Upper lobe of right lung (tissue), 1 donor: ENCODE results near the gene DNAH3. TPM values are rescaled to one million over a fixed set of nuclear protein-coding genes. Genes with fewer than 3 reads are reported as not detected.
"Not testable (repeated sequence)": the region's sequence is repeated elsewhere in the genome, so short reads cannot be mapped to it uniquely, and the experiment has no call there.

ENCODE experiments used
- ATAC-seq: fragments of 200-7000 bp; cut with Tn5 transposase; one replicate; pipeline ENCODE4 v1.9.1; 2020; ENCODE audit warnings: mild to moderate bottlenecking, moderate library complexity
- DNase-seq: peaks from one replicate; pipeline ENCODE4 v3.0.0-alpha.2; 2020
- H3K27ac ChIP-seq: fragments of 200-600 bp; one replicate; pipeline ENCODE4 v1.8.0; 2022
- H3K27me3 ChIP-seq: fragments of 200-600 bp; one replicate; pipeline ENCODE4 v1.8.0; 2022; ENCODE audit warnings: mild to moderate bottlenecking
- H3K36me3 ChIP-seq: fragments of 200-600 bp; one replicate; pipeline ENCODE4 v1.8.0; 2022
- H3K4me1 ChIP-seq: fragments of 200-600 bp; one replicate; pipeline ENCODE4 v1.8.0; 2022
- H3K4me3 ChIP-seq: fragments of 200-600 bp; one replicate; pipeline ENCODE4 v1.8.0; 2022; ENCODE audit warnings: mild to moderate bottlenecking
- H3K9me3 ChIP-seq: fragments of 200-600 bp; one replicate; pipeline ENCODE4 v1.8.0; 2022
- intact Hi-C: fragments of 100-400 bp; cut with DNase I; formaldehyde crosslinking; loops from one replicate; pipeline ENCODE4 v1.11.0; 2022
- total RNA-seq: library from RNA; stranded (reverse); fragmentation: NEBNext Ultra II Directional; extraction: Animal tissue kit (Norgen Biotek cat#: 25700); gene quantifications from one replicate; pipeline ENCODE4 v1.2.1, GENCODE V29; 2021
- TF ChIP-seq, protein P1 (sequence below): fragments of 200-600 bp; IDR thresholded peaks from one replicate; pipeline ENCODE4 v1.8.0; 2022; ENCODE audit warnings: antibody characterized with exemption
- donor health status: DM: no; HTN: yes; CAD: no; lungs with severe emphysema.

Gene DNAH3
- total RNA-seq, 1 donor from 2014 or later = 0.06 TPM

DNA sequence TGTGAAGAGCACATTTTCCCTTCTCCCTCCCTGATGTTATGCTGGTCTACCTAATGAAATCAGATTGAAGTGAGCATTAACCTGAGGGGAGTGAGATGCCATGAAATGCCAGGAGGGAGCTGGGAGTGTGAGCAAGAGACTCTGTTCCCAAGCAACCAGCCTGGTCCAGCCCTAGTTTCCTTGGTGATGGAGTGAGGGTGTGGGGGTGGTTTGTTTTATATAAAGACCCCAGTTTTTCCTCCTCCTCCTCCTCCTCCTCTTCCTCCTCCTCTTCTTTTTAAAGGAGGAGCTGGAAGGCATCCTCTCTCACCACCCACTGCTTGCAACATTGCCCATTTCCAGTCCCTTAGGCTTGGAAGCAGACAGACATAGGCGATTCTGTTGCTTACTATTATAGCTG lies 97.1 kb downstream of the DNAH3 start:
- Histone ChIP-seq H3K27me3 (no peaks in the 10 kb centered on the region), H3K4me3 (no peak overlapping the region), H3K36me3 (no peaks in the 10 kb centered on the region), H3K27ac (no peak overlapping the region), H3K4me1 (no peaks in the 10 kb centered on the region), H3K9me3 (no peaks in the 10 kb centered on the region)
- DNase-seq = no peak
- ATAC-seq = no peak
- TF ChIP-seq, protein P1, sequence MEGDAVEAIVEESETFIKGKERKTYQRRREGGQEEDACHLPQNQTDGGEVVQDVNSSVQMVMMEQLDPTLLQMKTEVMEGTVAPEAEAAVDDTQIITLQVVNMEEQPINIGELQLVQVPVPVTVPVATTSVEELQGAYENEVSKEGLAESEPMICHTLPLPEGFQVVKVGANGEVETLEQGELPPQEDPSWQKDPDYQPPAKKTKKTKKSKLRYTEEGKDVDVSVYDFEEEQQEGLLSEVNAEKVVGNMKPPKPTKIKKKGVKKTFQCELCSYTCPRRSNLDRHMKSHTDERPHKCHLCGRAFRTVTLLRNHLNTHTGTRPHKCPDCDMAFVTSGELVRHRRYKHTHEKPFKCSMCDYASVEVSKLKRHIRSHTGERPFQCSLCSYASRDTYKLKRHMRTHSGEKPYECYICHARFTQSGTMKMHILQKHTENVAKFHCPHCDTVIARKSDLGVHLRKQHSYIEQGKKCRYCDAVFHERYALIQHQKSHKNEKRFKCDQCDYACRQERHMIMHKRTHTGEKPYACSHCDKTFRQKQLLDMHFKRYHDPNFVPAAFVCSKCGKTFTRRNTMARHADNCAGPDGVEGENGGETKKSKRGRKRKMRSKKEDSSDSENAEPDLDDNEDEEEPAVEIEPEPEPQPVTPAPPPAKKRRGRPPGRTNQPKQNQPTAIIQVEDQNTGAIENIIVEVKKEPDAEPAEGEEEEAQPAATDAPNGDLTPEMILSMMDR = no peak
- intact Hi-C loops = no loop called here

DNA sequence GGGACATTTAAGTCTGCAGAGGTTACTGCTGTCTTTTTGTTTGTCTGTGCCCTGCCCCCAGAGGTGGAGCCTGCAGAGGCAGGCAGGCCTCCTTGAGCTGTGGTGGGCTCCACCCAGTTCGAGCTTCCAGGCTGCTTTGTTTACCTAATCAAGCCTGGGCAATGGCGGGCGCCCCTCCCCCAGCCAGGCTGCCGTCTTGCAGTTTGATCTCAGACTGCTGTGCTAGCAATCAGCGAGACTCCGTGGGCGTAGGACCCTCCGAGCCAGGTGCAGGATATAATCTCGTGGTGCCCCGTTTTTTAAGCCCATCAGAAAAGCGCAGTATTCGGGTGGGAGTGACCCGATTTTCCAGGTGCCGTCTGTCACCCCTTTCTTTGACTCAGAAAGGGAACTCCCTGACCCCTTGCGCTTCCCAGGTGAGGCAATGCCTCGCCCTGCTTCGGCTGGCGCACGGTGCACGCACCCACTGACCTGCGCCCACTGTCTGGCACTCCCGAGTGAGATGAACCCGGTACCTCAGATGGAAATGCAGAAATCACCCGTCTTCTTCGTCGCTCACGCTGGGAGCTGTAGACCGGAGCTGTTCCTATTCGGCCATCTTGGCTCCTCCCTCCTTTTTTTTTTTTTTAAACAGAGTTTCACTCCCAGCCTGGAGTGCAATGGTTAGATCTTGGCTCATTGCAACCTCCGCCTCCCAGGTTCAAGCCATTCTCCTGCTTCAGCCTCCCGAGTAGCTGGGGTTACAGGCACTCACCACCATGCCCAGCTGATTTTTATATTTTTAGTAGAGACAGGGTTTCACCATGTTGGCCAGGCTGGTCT lies 102.3 kb downstream of the DNAH3 start:
- intact Hi-C loops, H3K9me3 ChIP-seq, H3K4me3 ChIP-seq, H3K27me3 ChIP-seq, H3K27ac ChIP-seq, ATAC-seq, H3K4me1 ChIP-seq, DNase-seq, H3K36me3 ChIP-seq: not testable (repeated sequence)

DNA sequence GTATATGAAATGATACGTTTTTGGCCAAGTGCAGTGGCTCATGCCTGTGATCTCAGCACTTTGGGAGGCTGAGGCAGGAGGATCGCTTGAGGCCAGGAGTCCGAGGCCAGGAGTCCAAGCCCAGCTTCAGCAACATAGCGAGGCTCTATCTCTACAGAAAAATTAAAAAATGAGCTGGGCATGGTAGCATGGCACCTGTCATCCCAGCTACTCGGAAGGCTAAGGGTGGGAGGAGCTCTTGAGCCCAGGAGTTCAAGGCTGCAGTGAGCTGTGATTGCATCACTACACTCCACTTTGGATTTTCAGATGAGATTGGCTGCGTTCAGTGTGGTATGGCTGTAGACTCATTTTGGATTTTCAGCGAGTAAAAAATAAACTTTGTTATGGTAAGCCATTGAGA lies 112.4 kb downstream of the DNAH3 start:
- DNase-seq (no peak), ATAC-seq (no peak)
- H3K36me3 ChIP-seq = no peaks in the 10 kb centered on the region
- H3K27ac ChIP-seq = no peak overlapping the region
- TF ChIP-seq, protein P1 = no peak
- H3K27me3 ChIP-seq = no peaks in the 10 kb centered on the region
- no peak overlapping the region for H3K4me3 ChIP-seq
- H3K9me3 ChIP-seq = no peaks in the 10 kb centered on the region
- no peaks in the 10 kb centered on the region for H3K4me1 ChIP-seq
- intact Hi-C loops = no loop called here

DNA sequence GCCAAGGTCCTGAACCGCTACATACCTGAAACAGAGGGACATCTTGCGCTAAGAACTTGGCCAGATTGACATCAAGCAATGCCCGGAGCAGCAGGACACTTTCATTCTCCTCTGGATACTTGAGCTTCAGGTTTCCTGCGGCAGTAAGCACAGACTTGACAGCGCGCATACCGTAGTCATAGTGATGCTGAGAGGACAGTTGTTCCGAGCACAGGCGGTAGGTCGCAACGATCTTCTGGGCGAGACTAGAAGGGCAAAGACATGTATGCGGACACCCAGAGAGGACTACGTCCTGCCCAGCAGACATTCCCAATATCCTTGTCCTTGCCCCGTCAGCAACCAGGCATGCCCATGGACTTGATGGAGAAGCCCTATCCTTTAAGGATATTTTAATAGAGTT lies 112.9 kb downstream of the DNAH3 start:
- no peak for ATAC-seq
- intact Hi-C loops = no loop called here
- Histone ChIP-seq H3K27ac (no peak overlapping the region), H3K4me3 (no peak overlapping the region), H3K4me1 (no peaks in the 10 kb centered on the region), H3K27me3 (no peaks in the 10 kb centered on the region), H3K9me3 (no peaks in the 10 kb centered on the region), H3K36me3 (no peaks in the 10 kb centered on the region)
- TF ChIP-seq, protein P1 = no peak
- no peak for DNase-seq

DNA sequence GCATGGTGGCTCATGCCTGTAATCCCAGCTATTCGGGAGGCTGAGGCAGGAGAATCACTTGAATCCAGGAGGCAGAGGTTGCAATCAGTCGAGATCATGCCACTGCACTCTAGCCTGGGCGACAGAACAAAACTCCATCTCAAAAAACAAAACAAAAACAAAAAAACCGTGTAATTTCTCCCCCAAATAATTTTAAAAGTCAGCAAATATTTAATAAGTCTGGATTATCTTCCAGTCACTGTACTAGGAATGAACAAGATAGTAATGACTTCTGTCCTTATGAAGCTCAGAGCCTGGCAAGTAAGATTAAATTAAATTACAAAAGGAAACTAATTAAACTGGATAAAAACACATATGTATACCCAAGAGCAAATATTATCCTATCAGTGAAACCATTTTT lies 113.5 kb downstream of the DNAH3 start:
- Histone ChIP-seq H3K27ac (no peak overlapping the region), H3K36me3 (no peaks in the 10 kb centered on the region), H3K27me3 (no peaks in the 10 kb centered on the region), H3K4me1 (no peaks in the 10 kb centered on the region), H3K4me3 (no peak overlapping the region), H3K9me3 (no peaks in the 10 kb centered on the region)
- TF ChIP-seq, protein P1 = no peak
- intact Hi-C loops = no loop called here
- ATAC-seq (no peak), DNase-seq (no peak)

DNA sequence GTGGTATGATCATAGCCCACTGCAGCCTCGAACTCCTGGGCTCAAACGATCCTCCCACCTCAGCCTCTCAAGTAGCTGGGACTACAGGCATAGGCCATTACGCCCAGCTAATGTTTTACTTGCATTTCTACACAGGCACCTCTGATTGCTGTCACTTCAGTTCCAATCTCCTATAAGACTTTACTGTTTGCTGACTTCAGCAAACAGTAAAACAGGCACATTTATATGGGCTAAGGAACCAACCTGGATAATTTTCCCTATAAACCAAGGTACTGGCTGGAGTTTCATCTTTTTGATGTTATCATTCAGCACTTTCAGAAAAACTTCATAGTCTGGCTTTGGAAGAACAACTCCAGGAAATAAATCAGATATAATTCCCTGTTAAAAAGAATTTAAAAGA lies 114.2 kb downstream of the DNAH3 start:
- no peak overlapping the region for H3K4me3 ChIP-seq
- H3K4me1 ChIP-seq = no peaks in the 10 kb centered on the region
- ATAC-seq = no peak
- TF ChIP-seq, protein P1 = no peak
- no peaks in the 10 kb centered on the region for H3K9me3 ChIP-seq
- H3K36me3 ChIP-seq = no peaks in the 10 kb centered on the region
- H3K27me3 ChIP-seq = no peaks in the 10 kb centered on the region
- DNase-seq = no peak
- no peak overlapping the region for H3K27ac ChIP-seq
- intact Hi-C loops = no loop called here
